Stimulated activated naive CD8-positive, alpha-beta T cell treated with anti-CD3 and anti-CD28 coated beads, Interleukin-15, Interleukin-2, amounts not matched to agents 100 ng/mL and 50 ng/mL, for 24 hours (primary cell): ENCODE data around the gene CS.
A peak's percentile ranks its signal among the peaks of the same experiment; 100 is the strongest.

Experiments used
- H3K27ac Mint-ChIP-seq: one replicate; pipeline ENCODE4 v1.8.0; 2021; ENCODE audit warnings: mild to moderate bottlenecking, mixed read lengths
- H3K27me3 Mint-ChIP-seq: one replicate; pipeline ENCODE4 v1.8.0; 2021; ENCODE audit warnings: mixed read lengths
- H3K36me3 Mint-ChIP-seq: one replicate; pipeline ENCODE4 v1.8.0; 2021; ENCODE audit warnings: low read depth, mixed read lengths
- H3K4me1 Mint-ChIP-seq: one replicate; pipeline ENCODE4 v1.8.0; 2021; ENCODE audit warnings: low read depth, mixed read lengths
- H3K4me3 Mint-ChIP-seq: one replicate; pipeline ENCODE4 v1.8.0; 2021; ENCODE audit warnings: mild to moderate bottlenecking, mixed read lengths
- H3K9me3 Mint-ChIP-seq: one replicate; pipeline ENCODE4 v1.8.0; 2021; ENCODE audit warnings: mixed read lengths

Gene CS

GRCh38 chr12:56256326-56256960 lies 43.7 kb downstream of the CS start:
- Mint-ChIP-seq H3K27me3 (no peaks in the 10 kb centered on the region), H3K4me3 (peak overlapping the region; percentile 88), H3K36me3 (peaks cover 43% of the 10 kb centered on the region), H3K27ac (no peak overlapping the region), H3K4me1 (peaks cover 20% of the 10 kb centered on the region), H3K9me3 (no peaks in the 10 kb centered on the region)

- no peak overlapping the region for H3K4me3 Mint-ChIP-seq
Observed at GRCh38 chr12:56255671-56256070, 44.5 kb downstream of the CS start.

DNA sequence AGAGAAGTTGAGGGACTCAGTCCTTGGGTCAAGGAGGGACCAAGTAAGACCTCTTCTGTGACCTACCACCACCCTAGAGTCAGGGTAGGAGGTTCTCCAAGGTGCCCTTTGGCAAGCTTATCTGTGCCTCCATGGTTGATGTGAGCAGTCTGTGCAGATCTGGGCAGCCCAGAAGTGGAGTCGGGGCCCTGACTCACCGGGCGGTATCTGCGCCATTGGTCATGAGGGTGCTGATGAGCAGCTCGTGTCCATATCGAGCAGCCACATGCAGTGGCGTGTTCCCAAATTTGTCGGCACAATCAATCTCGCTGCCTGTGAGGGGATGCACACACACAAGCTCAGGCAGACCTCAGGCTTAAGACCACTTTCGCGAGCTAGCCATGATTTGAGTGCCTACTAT lies 47.0 kb downstream of the CS start:
- no peaks in the 10 kb centered on the region for H3K9me3 Mint-ChIP-seq
- peaks cover 12% of the 10 kb centered on the region for H3K4me1 Mint-ChIP-seq
- H3K27me3 Mint-ChIP-seq: no peaks in the 10 kb centered on the region
- H3K36me3 Mint-ChIP-seq: peaks cover 49% of the 10 kb centered on the region
- H3K27ac Mint-ChIP-seq: no peak overlapping the region
- no peak overlapping the region for H3K4me3 Mint-ChIP-seq

More at GRCh38 chr12:56255671-56256070, 44.5 kb downstream of the CS start:
- peaks cover 44% of the 10 kb centered on the region for H3K36me3 Mint-ChIP-seq
- no peak overlapping the region for H3K27ac Mint-ChIP-seq
- peaks cover 20% of the 10 kb centered on the region for H3K4me1 Mint-ChIP-seq
- no peaks in the 10 kb centered on the region for H3K27me3 Mint-ChIP-seq
- H3K9me3 Mint-ChIP-seq: no peaks in the 10 kb centered on the region

DNA sequence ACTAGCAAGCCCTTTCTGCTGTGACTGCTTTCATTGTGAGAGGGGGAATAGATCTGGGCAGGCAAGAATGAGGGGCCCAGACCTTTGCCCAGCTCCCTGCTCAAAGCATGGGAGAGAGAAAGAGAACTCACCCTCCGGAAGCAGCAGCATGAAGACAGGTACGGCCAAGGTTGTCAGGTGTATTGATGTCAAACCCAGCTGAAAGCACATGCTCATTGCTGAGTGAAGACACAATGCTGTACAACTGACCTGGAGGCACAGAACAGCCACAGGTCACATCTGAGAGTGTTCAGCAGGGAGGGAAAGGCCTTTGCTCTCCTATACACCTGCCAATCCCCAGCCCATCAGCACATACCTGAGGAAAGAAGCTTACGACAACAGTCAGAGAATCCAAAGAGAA lies 47.5 kb downstream of the CS start:
- Mint-ChIP-seq H3K4me3 (no peak overlapping the region), H3K9me3 (no peaks in the 10 kb centered on the region), H3K4me1 (peaks cover 12% of the 10 kb centered on the region), H3K36me3 (peaks cover 49% of the 10 kb centered on the region), H3K27me3 (no peaks in the 10 kb centered on the region), H3K27ac (no peak overlapping the region)

DNA sequence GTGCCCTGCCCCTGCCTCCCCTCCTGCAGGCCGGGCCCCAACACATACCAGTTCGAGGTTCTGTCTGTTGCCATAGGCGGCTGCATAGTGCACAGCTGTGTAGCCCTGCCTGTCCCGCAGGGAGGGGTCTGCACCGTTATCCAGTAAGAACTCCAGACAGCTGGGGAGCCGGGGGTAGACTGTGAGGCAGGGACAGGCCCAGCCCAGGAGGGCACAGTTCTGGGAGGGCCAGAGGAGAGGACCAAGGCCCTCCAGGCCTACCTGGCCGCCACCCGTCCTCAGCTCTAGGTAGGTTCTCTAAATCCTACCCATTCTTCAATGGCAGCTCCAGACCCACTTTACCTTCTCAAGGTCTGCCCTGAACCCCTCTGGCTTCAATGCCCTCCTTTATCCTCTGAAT lies 51.4 kb downstream of the CS start:
- Mint-ChIP-seq H3K36me3 (peaks cover 45% of the 10 kb centered on the region), H3K9me3 (no peaks in the 10 kb centered on the region), H3K27ac (no peak overlapping the region), H3K4me3 (no peak overlapping the region), H3K27me3 (no peaks in the 10 kb centered on the region), H3K4me1 (no peaks in the 10 kb centered on the region)

DNA sequence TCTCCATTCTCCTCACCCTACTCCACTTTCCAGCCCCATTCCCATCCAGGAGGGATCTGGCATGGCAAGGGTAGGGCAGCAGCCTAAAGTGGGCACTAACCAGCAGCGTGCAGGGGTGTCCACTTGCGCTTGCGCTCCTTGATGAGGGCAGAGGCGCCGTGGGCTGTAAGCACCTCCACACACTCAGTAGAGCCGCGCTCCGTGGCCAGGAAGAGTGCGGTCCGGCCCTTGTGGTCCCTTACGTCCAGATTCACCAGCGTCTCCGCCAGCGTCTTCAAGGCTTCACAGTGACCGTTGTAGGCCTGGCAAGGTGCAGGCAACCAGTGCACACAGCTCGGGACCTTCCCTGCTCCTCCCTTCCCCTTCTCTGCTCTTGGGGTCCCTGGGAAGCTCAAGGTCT lies 52.2 kb downstream of the CS start:
- H3K4me1 Mint-ChIP-seq: no peaks in the 10 kb centered on the region
- no peaks in the 10 kb centered on the region for H3K27me3 Mint-ChIP-seq
- H3K36me3 Mint-ChIP-seq: peaks cover 38% of the 10 kb centered on the region
- H3K9me3 Mint-ChIP-seq: no peaks in the 10 kb centered on the region
- no peak overlapping the region for H3K4me3 Mint-ChIP-seq
- H3K27ac Mint-ChIP-seq: no peak overlapping the region

DNA sequence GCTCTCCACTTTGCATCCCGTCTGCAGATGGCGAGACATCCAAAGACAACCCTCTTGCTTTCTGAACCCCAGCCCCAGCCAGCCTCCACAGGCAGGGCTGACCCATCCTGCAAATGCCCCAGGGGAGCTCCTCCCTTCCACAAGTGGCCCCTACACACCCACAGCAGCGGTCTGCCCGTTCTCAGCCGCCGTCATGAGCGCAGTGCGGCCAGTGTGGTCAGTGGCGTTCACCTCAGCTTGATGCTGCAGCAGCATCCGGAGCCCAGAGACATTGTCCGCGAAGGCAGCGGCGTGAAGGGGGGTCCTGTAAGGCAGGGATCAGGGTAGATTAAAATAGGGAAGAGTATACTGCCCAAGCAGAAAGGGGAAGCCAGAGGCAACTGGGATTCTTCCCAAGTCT lies 55.6 kb downstream of the CS start:
- no peak overlapping the region for H3K4me3 Mint-ChIP-seq
- H3K27me3 Mint-ChIP-seq: no peaks in the 10 kb centered on the region
- H3K27ac Mint-ChIP-seq: no peak overlapping the region
- no peaks in the 10 kb centered on the region for H3K9me3 Mint-ChIP-seq
- H3K36me3 Mint-ChIP-seq: peaks cover 28% of the 10 kb centered on the region
- no peaks in the 10 kb centered on the region for H3K4me1 Mint-ChIP-seq

GRCh38 chr12:56243731-56244181 lies 56.4 kb downstream of the CS start:
- H3K4me1 Mint-ChIP-seq: no peaks in the 10 kb centered on the region
- peaks cover 22% of the 10 kb centered on the region for H3K36me3 Mint-ChIP-seq
- no peaks in the 10 kb centered on the region for H3K27me3 Mint-ChIP-seq
- H3K27ac Mint-ChIP-seq: no peak overlapping the region
- H3K9me3 Mint-ChIP-seq: no peaks in the 10 kb centered on the region
- no peak overlapping the region for H3K4me3 Mint-ChIP-seq

- no peak overlapping the region for H3K4me3 Mint-ChIP-seq
- no peaks in the 10 kb centered on the region for H3K9me3 Mint-ChIP-seq
- no peak overlapping the region for H3K27ac Mint-ChIP-seq
- peaks cover 22% of the 10 kb centered on the region for H3K36me3 Mint-ChIP-seq
- no peaks in the 10 kb centered on the region for H3K4me1 Mint-ChIP-seq
- no peaks in the 10 kb centered on the region for H3K27me3 Mint-ChIP-seq
Observed at GRCh38 chr12:56242986-56243385, 57.1 kb downstream of the CS start.

GRCh38 chr12:56241424-56242303 lies 58.5 kb downstream of the CS start:
- no peak overlapping the region for H3K27ac Mint-ChIP-seq
- H3K4me1 Mint-ChIP-seq: no peaks in the 10 kb centered on the region
- no peak overlapping the region for H3K4me3 Mint-ChIP-seq

DNA sequence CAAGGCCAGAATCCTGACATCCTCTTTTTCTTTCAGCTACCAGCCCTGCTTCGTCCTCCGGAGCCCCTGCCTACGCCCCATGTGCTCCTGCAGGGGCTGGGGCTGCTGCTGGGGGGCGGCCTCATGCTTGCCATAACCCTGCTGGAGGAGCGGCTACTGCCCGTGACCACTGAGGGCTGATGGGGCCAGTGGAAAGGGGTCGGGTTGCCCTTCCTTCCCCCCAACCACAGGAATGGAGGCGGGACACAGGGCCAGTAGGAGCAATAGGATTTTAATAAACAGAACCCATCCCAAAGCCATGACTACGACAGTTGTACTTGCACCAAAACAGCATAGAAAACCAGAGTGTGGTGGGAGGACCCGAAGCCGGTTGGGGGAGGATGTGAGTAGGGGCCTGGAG lies 62.6 kb downstream of the CS start:
- Mint-ChIP-seq H3K36me3 (peaks cover 6% of the 10 kb centered on the region), H3K4me1 (no peaks in the 10 kb centered on the region), H3K27ac (no peak overlapping the region), H3K9me3 (no peaks in the 10 kb centered on the region), H3K27me3 (no peaks in the 10 kb centered on the region), H3K4me3 (no peak overlapping the region)

More at GRCh38 chr12:56241424-56242303, 58.5 kb downstream of the CS start:
- H3K9me3 Mint-ChIP-seq: no peaks in the 10 kb centered on the region
- H3K36me3 Mint-ChIP-seq: peaks cover 22% of the 10 kb centered on the region
- H3K27me3 Mint-ChIP-seq: no peaks in the 10 kb centered on the region

DNA sequence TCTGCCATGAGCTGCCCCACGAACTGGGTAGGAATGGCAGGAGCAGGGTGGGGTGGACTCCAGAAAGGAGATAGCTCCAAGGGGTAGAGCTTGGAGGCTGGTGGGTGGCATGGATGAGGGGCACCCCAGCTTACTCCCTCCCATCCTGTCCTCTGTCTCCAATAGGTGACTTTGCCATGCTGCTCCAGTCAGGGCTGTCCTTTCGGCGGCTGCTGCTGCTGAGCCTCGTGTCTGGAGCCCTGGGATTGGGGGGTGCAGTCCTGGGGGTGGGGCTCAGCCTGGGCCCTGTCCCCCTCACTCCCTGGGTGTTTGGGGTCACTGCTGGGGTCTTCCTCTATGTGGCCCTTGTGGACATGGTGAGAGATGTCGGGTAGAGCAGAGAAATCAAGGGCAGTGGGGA lies 63.1 kb downstream of the CS start:
- Mint-ChIP-seq H3K36me3 (peaks cover 3% of the 10 kb centered on the region), H3K27ac (no peak overlapping the region), H3K4me1 (no peaks in the 10 kb centered on the region), H3K9me3 (no peaks in the 10 kb centered on the region), H3K27me3 (no peaks in the 10 kb centered on the region), H3K4me3 (no peak overlapping the region)

DNA sequence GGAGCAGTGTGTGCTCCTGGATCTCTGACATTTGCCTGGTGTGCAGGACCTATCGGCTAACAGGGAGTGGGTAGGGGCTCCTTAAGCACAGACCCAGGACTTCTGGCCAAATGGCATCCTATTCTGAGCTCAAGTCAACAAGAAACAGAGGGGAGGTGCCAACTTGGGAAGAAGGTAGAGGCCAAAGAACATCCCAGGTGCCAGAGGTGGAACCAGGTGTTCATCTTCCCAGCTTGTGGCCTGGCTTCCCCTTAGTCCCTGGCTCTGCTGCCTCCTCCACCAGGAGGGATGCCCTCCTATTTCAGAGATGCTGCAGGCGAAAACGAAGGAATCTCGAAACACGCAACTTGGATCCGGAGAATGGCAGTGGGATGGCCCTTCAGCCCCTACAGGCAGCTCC lies 64.0 kb downstream of the CS start:
- H3K27me3 Mint-ChIP-seq: no peaks in the 10 kb centered on the region
- H3K4me1 Mint-ChIP-seq: no peaks in the 10 kb centered on the region
- no peaks in the 10 kb centered on the region for H3K9me3 Mint-ChIP-seq
- H3K4me3 Mint-ChIP-seq: no peak overlapping the region
- H3K36me3 Mint-ChIP-seq: no peaks in the 10 kb centered on the region
- H3K27ac Mint-ChIP-seq: no peak overlapping the region

DNA sequence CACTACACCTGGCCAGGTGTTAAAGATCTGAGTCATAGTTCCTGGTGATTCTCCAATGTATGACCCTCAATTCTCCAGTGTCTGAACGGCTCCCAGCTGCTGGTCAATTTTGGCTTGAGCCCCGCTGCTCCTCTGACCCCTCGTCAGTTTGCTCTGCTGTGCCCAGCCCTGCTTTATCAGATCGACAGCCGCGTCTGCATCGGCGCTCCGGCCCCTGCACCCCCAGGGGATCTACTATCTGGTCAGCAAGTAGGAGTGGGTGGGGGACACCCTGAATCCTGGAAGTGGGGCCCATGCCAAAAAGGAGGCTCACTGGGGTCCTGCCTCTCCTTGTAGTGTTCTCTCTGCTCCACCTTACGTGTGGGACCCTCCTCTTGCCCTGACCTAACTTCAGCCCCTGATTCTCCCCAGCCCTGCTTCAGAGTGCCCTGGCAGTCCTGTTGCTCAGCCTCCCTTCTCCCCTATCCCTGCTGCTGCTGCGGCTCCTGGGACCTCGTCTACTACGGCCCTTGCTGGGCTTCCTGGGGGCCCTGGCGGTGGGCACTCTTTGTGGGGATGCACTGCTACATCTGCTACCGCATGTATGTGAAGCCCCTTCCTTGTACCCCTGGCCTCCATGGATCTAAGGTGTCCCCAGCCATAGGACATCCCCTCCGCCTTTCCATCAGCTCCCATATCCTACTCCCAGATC lies 65.2 kb downstream of the CS start:
- H3K27ac Mint-ChIP-seq: no peak overlapping the region
- H3K4me1 Mint-ChIP-seq: no peaks in the 10 kb centered on the region
- no peaks in the 10 kb centered on the region for H3K9me3 Mint-ChIP-seq
- H3K4me3 Mint-ChIP-seq: no peak overlapping the region
- no peaks in the 10 kb centered on the region for H3K36me3 Mint-ChIP-seq
- H3K27me3 Mint-ChIP-seq: no peaks in the 10 kb centered on the region

DNA sequence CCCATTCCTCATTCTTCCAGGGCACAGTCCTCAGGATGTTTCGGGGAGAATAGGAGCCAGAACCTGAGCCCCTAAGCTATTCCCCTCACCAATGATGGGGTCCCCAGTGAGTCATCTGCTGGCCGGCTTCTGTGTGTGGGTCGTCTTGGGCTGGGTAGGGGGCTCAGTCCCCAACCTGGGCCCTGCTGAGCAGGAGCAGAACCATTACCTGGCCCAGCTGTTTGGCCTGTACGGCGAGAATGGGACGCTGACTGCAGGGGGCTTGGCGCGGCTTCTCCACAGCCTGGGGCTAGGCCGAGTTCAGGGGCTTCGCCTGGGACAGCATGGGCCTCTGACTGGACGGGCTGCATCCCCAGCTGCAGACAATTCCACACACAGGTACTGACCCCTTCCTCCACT lies 68.9 kb downstream of the CS start:
- H3K9me3 Mint-ChIP-seq: no peaks in the 10 kb centered on the region
- no peak overlapping the region for H3K27ac Mint-ChIP-seq
- no peaks in the 10 kb centered on the region for H3K4me1 Mint-ChIP-seq
- H3K27me3 Mint-ChIP-seq: no peaks in the 10 kb centered on the region
- peaks cover 13% of the 10 kb centered on the region for H3K36me3 Mint-ChIP-seq
- no peak overlapping the region for H3K4me3 Mint-ChIP-seq
